T-cell (primary cell): Measurements from ENCODE around the gene C16orf54. TPM values are rescaled to one million over a fixed set of nuclear protein-coding genes. Genes with fewer than 3 reads are reported as not detected.

Source experiments
- ATAC-seq, 4 experiments: fragments of 200-7000 bp in 3 of 4; fragments of 150-1000 bp in 1 of 4; cut with Tn5 transposase; replicated peaks in 1 of 4; 1 replicate in 3 of 4; 2 replicates in 1 of 4; pipeline ENCODE4 v1.10.0; 2021; ENCODE audit warnings: moderate library complexity in 3 of 4, mild to moderate bottlenecking in 2 of 4, moderate number of reproducible peaks in 1 of 4
- CTCF ChIA-PET, 2 donors: fragments of 300-600 bp; sonication (Branson Sonifier 250); formaldehyde crosslinking; loops; one replicate each; lab custom pipeline; 2022; ENCODE audit warnings: antibody characterized with exemption in 2 of 2; lab: Charles Lee
- POLR2A ChIA-PET, 2 donors: fragments of 300-600 bp; sonication (Branson Sonifier 250); formaldehyde crosslinking; loops; one replicate each; lab custom pipeline; 2022; ENCODE audit warnings: antibody characterized with exemption in 2 of 2; lab: Charles Lee
- DNase-seq, 35 experiments: peaks; one replicate each; pipeline versions ENCODE4 v3.0.0 to v3.0.0-alpha.2; 2013 to 2023
- H3K27ac ChIP-seq: one replicate; pipeline ENCODE4 v1.5.1; 2013; ENCODE audit warnings: low read length
- H3K27me3 ChIP-seq, 2 experiments: replicated peaks in 1 of 2; 1 replicate in 1 of 2; 2 replicates in 1 of 2; pipeline versions ENCODE4 v1.6.1 to v1.7.0; 2013; ENCODE audit warnings: low read length in 1 of 2, mixed read lengths in 1 of 2; ENCODE audit not compliant: control insufficient read depth in 2 of 2, insufficient read depth in 2 of 2; ENCODE audit errors: extremely low read depth in 1 of 2
- H3K36me3 ChIP-seq, 2 donors: 1 replicate in 1 of 2; 2 replicates in 1 of 2; pipeline versions ENCODE4 v1.6.1 to v1.7.0; 2013; ENCODE audit warnings: low read length in 1 of 2; ENCODE audit not compliant: control insufficient read depth in 2 of 2, insufficient read depth in 1 of 2; ENCODE audit errors: extremely low read depth in 1 of 2
- H3K4me1 ChIP-seq, 2 experiments: 1 replicate in 1 of 2; 2 replicates in 1 of 2; pipeline versions ENCODE4 v1.6.1 to v1.7.0; 2013; ENCODE audit warnings: low read length in 2 of 2, mixed read lengths in 1 of 2; ENCODE audit not compliant: insufficient read depth in 2 of 2, control insufficient read depth in 1 of 2; ENCODE audit errors: extremely low read depth in 1 of 2
- H3K4me3 ChIP-seq, 2 donors: 1 replicate in 1 of 2; 2 replicates in 1 of 2; pipeline versions ENCODE4 v1.5.1 to v1.7.0; 2013; ENCODE audit warnings: mild to moderate bottlenecking in 2 of 2, low read length in 1 of 2, moderate library complexity in 1 of 2; ENCODE audit not compliant: control insufficient read depth in 1 of 2; ENCODE audit errors: extremely low read depth in 1 of 2
- H3K9me3 ChIP-seq: 2 replicates; pipeline ENCODE4 v1.7.0; 2013
- H3K27ac Mint-ChIP-seq, 2 donors: one replicate each; pipeline ENCODE4 v1.8.0; 2020 to 2021; ENCODE audit warnings: mild to moderate bottlenecking in 2 of 2, mixed read lengths in 2 of 2
- H3K27me3 Mint-ChIP-seq, 2 donors: one replicate each; pipeline ENCODE4 v1.8.0; 2021 to 2022; ENCODE audit warnings: mixed read lengths in 2 of 2
- H3K36me3 Mint-ChIP-seq: one replicate; pipeline ENCODE4 v1.8.0; 2021; ENCODE audit warnings: mixed read lengths
- H3K4me1 Mint-ChIP-seq, 3 donors: one replicate each; pipeline ENCODE4 v1.8.0; 2020 to 2022; ENCODE audit warnings: mixed read lengths in 3 of 3, mild to moderate bottlenecking in 1 of 3
- H3K4me3 Mint-ChIP-seq, 3 donors: one replicate each; pipeline ENCODE4 v1.8.0; 2020 to 2022; ENCODE audit warnings: mild to moderate bottlenecking in 3 of 3, mixed read lengths in 3 of 3, moderate library complexity in 3 of 3
- H3K9me3 Mint-ChIP-seq, 3 donors: one replicate each; pipeline ENCODE4 v1.8.0; 2020 to 2022; ENCODE audit warnings: mixed read lengths in 3 of 3
- WGBS: methylation state at CpG from one replicate; pipeline ENCODE4 v1.1.5; 2013; ENCODE audit warnings: missing lambda C conversion rate; ENCODE audit not compliant: insufficient coverage; 5-methylcytosine and 5-hydroxymethylcytosine counted together
- total RNA-seq, 35 experiments: library from RNA in 6 of 35; stranded (reverse) in 6 of 35; fragments of 120-200 nt in 1 of 35; gene quantifications; one replicate each; pipeline versions ENCODE4 v1.2.1 to v1.2.4 and lab custom pipeline; 2013 to 2026

The C16orf54 gene
- total RNA-seq, 5 donors from 2014 or later (not counting 1 experiment from before 2014, with no cell fraction given): 122 to 194 (median 142) TPM

DNA sequence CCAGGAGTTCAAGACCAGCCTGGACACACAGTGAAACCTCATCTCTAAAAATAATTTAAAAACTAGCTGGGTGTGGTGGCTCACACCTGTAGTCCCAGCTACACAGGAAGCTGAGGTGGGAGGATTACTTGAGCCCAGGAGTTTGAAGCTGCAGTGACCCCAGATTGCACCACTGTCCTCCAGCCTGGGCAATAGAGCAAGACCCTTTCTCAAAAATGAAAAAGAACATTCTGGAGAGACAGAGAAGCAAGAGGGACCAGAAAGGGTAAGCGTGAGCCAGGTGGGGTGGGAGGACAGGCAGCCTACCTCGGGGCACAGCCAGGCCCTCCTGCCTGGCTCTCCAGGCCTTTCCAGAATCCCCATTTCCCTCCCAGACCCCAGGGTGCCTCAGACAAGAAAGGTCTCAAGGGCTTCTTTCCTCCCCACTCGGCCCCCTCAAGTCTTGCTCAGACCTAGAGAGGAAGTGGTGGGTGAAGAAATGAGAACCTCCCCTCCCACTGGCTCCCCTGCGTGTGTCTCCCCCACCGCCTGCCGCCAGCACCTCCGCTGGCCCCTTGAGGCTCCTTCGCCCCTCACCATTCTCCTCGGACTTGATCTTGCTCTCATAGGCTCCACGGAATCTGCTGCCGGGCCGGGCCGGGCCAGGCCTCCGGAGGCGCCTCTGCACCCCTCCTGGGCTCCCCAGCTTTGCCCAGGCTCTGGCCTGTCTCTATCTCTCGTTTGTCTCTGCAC, 503 bp downstream of the C16orf54 start:
- DNase-seq (peak in 33 of 35 experiments; percentile 25 to 70 (median 50)), ATAC-seq (peak; percentile 47 to 71 (median 69))
- Mint-ChIP-seq H3K27ac (peak overlapping the region; percentile 98 to 99), H3K4me3 (peak overlapping the region; percentile 98 to 99 (median 98)), H3K9me3 (no peaks in the 10 kb centered on the region), H3K4me1 (peaks cover 70 to 76% (median 71%) of the 10 kb centered on the region in 3 donors), H3K36me3 (peaks cover 58% of the 10 kb centered on the region), H3K27me3 (peaks cover 0 to 2% of the 10 kb centered on the region in 2 donors)
- under 1% methylated on average over 13 of the region's 16 CpGs for whole genome bisulfite sequencing
- Histone ChIP-seq H3K4me1 (peaks cover 48 to 80% of the 10 kb centered on the region in 2 experiments), H3K9me3 (no peaks in the 10 kb centered on the region), H3K36me3 (peaks cover 12 to 44% of the 10 kb centered on the region in 2 donors), H3K27ac (peak overlapping the region; percentile 98), H3K4me3 (peak overlapping the region; percentile 80 to 94), H3K27me3 (no peaks in the 10 kb centered on the region)
- CTCF ChIA-PET: interaction anchor here in 1 of 2 donors (0.6 to 3.3 kb wide), 4 partner anchors 44 to 71 kb away, joined by 5 to 15 read pairs (median 10); partner anchors contain the start of genes KIF22 and PAGR1
- POLR2A ChIA-PET: interaction anchor here in 1 of 2 donors (1.0 kb wide), 1 partner anchor 9 kb away, joined by 3 read pairs; no protein-coding TSS in a partner anchor

DNA sequence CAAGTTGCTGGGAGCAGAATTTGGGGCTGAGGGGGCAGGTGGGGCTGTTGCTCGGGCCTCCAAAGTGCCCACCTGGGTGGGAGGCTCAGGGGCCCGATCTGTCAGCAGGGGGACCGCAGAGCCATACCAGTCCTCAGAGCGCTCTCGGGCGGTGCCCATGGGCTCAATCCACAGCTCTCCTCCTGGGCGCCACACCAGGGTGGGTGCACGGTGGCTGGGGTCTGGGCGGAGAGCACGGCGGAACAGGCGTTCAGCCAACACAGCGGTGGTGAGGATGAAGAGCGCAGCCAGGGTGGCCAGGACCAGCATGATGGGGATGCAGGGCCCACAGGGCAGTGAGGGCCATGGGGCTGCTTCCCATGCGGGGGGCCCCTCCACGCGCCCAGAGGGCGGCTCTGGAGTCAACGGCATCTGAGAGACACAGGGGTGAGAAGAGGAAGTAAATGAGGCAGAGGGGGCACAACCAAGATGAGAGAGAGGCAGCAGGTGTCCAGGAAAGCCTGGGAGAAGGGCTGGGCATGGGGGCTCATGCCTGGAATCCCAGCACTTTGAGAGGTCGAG, 1.2 kb downstream of the C16orf54 start:
- H3K36me3 ChIP-seq: peaks cover 12 to 47% of the 10 kb centered on the region in 2 donors
- ChIA-PET CTCF (interaction anchor here in 1 of 2 donors (2.2 to 3.3 kb wide), 2 partner anchors 43 to 46 kb away, joined by 14 to 15 read pairs; partner anchors contain the start of gene KIF22), POLR2A (interaction anchor here in 1 of 2 donors (0.6 to 0.7 kb wide), 2 partner anchors 63 to 67 kb away, joined by 3 read pairs; no protein-coding TSS in a partner anchor)
- H3K4me1 Mint-ChIP-seq: peaks cover 75 to 80% (median 77%) of the 10 kb centered on the region in 3 donors
- H3K27ac ChIP-seq: peak overlapping the region; percentile 98
- no peaks in the 10 kb centered on the region for H3K9me3 Mint-ChIP-seq
- peak overlapping the region; percentile 98 to 99 for H3K27ac Mint-ChIP-seq
- H3K4me3 Mint-ChIP-seq: peak overlapping the region; percentile 98 to 99 (median 98)
- DNase-seq: peak in 4 of 35 experiments; percentile 11 to 40 (median 14)
- peaks cover 54 to 86% of the 10 kb centered on the region in 2 experiments for H3K4me1 ChIP-seq
- H3K27me3 ChIP-seq: no peaks in the 10 kb centered on the region
- peak overlapping the region; percentile 80 to 94 for H3K4me3 ChIP-seq
- no peak for ATAC-seq
- 26% methylated on average over 19 of the region's 20 CpGs for WGBS
- peaks cover 0 to 2% of the 10 kb centered on the region in 2 donors for H3K27me3 Mint-ChIP-seq
- peaks cover 62% of the 10 kb centered on the region for H3K36me3 Mint-ChIP-seq
- no peaks in the 10 kb centered on the region for H3K9me3 ChIP-seq

DNA sequence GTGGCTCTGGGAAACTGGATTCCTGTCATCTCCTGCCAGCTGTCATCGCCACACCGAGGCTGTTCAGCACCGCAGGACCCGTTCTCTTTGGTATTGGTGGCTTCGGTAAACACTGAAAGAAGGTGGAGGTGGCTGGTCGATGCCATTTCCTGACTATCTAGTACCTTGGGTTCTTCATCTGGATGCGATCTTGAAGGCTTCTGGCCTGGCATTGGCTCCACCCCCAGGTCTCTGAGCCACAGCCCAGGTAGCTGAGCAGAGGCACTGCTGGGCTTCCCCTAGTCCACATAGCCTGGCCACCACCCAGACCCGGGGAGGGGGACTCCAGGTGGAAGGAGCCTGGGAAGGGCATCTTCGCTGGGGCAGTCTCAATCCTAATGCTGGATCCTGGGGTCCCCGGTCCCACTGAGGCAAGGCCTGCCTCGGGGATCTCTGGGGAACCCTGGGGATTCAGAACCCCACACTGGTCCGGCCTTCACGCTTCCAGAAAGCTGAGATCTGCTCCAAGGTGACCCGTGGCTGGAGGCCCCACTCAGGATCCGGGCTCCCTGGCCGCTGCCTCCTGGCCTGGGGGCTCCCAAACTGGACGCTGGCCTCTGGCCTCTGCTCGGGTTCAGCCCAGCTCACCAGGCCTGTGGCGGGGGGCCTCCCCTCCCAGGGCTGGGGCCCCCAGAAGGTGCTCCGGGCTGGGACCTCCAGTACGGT, 1.8 kb downstream of the C16orf54 start:
- peak in 31 of 35 experiments; percentile 17 to 68 (median 42) for DNase-seq
- H3K36me3 ChIP-seq: peaks cover 12 to 49% of the 10 kb centered on the region in 2 donors
- H3K9me3 Mint-ChIP-seq: no peaks in the 10 kb centered on the region
- H3K4me1 ChIP-seq: peaks cover 59 to 86% of the 10 kb centered on the region in 2 experiments
- peak in 3 of 4 experiments; percentile 6 to 13 (median 6) for ATAC-seq
- H3K27ac Mint-ChIP-seq: peak overlapping the region; percentile 92 to 99
- POLR2A ChIA-PET: interaction anchor here in 1 of 2 donors (0.6 to 0.7 kb wide), 2 partner anchors 64 to 67 kb away, joined by 3 read pairs; no protein-coding TSS in a partner anchor
- no peaks in the 10 kb centered on the region for H3K27me3 ChIP-seq
- WGBS: 32% methylated on average over 17 of the region's 21 CpGs
- no peaks in the 10 kb centered on the region for H3K9me3 ChIP-seq
- H3K4me3 ChIP-seq: peak overlapping the region; percentile 80 to 94
- H3K27ac ChIP-seq: peak overlapping the region; percentile 98
- peak overlapping the region; percentile 98 to 99 (median 98) for H3K4me3 Mint-ChIP-seq
- CTCF ChIA-PET: interaction anchor here in 1 of 2 donors (3.3 kb wide), 1 partner anchor 46 kb away, joined by 14 read pairs; the partner anchor contains the start of gene KIF22
- peaks cover 77 to 84% (median 78%) of the 10 kb centered on the region in 3 donors for H3K4me1 Mint-ChIP-seq
- peaks cover 0 to 2% of the 10 kb centered on the region in 2 donors for H3K27me3 Mint-ChIP-seq
- peaks cover 60% of the 10 kb centered on the region for H3K36me3 Mint-ChIP-seq

GRCh38 chr16:29743475-29743826, 2.3 kb downstream of the C16orf54 start:
- Histone ChIP-seq H3K4me1 (peaks cover 61 to 86% of the 10 kb centered on the region in 2 experiments), H3K27ac (peak overlapping the region; percentile 98), H3K9me3 (no peaks in the 10 kb centered on the region), H3K36me3 (peaks cover 12 to 45% of the 10 kb centered on the region in 2 donors), H3K4me3 (peak overlapping the region; percentile 80 to 94), H3K27me3 (no peaks in the 10 kb centered on the region)
- H3K4me1 Mint-ChIP-seq: peaks cover 77 to 84% (median 80%) of the 10 kb centered on the region in 3 donors
- peak overlapping the region; percentile 85 to 98 (median 98) for H3K4me3 Mint-ChIP-seq
- peak overlapping the region; percentile 92 to 94 for H3K27ac Mint-ChIP-seq
- peaks cover 55% of the 10 kb centered on the region for H3K36me3 Mint-ChIP-seq
- H3K9me3 Mint-ChIP-seq: no peaks in the 10 kb centered on the region
- ATAC-seq (no peak), DNase-seq (no peak)
- ChIA-PET POLR2A (interaction anchor here in 1 of 2 donors (0.6 kb wide), 1 partner anchor 62 kb away, joined by 3 read pairs; no protein-coding TSS in a partner anchor), CTCF (no interaction called here)
- no CpG with 5 or more reads among the region's 5 CpGs for WGBS
- peaks cover 0 to 2% of the 10 kb centered on the region in 2 donors for H3K27me3 Mint-ChIP-seq

- ATAC-seq: no peak
- ChIA-PET CTCF (interaction anchor here in 1 of 2 donors (0.7 kb wide), 1 partner anchor 18 kb away, joined by 4 read pairs; no protein-coding TSS in a partner anchor), POLR2A (interaction anchor here (0.6 to 0.7 kb wide), 3 partner anchors 62 to 266 kb away, joined by 3 to 6 read pairs (median 3); no protein-coding TSS in a partner anchor)
- Histone ChIP-seq H3K4me1 (peaks cover 63 to 86% of the 10 kb centered on the region in 2 experiments), H3K4me3 (peak overlapping the region; percentile 80 to 94), H3K36me3 (peaks cover 12 to 41% of the 10 kb centered on the region in 2 donors), H3K9me3 (no peaks in the 10 kb centered on the region), H3K27me3 (no peaks in the 10 kb centered on the region), H3K27ac (peak overlapping the region; percentile 98)
- H3K9me3 Mint-ChIP-seq: no peaks in the 10 kb centered on the region
- peak overlapping the region; percentile 85 to 98 (median 98) for H3K4me3 Mint-ChIP-seq
- H3K27ac Mint-ChIP-seq: peak overlapping the region; percentile 92 to 94
- H3K36me3 Mint-ChIP-seq: peaks cover 53% of the 10 kb centered on the region
- H3K4me1 Mint-ChIP-seq: peaks cover 80 to 87% (median 86%) of the 10 kb centered on the region in 3 donors
- peak in 1 of 35 experiments; percentile 20 for DNase-seq
- WGBS: 83% methylated on average over 4 of the region's 7 CpGs
- peaks cover 0 to 2% of the 10 kb centered on the region in 2 donors for H3K27me3 Mint-ChIP-seq
Observed at GRCh38 chr16:29742683-29743275, 3.0 kb downstream of the C16orf54 start.
